Left hindlimb (tissue), 1 donor: ENCODE data around the gene GLB1L3.

ENCODE experiments used
- DNase-seq: peaks from one replicate; pipeline ENCODE4 v3.0.0-alpha.2; 2018

Gene GLB1L3

GRCh38 chr11:134275534-134276395, at the start of gene GLB1L3:
TSS of gene GLB1L3 (plus strand) at chr11:134276379. CDS start at chr11:134276741, 362 bp downstream.
- no peak for DNase-seq

GRCh38 chr11:134226806-134227325, 49.3 kb upstream of the GLB1L3 start:
- DNase-seq, result no peak

- no peak for DNase-seq
Measured at GRCh38 chr11:134228625-134229024, 47.6 kb upstream of the GLB1L3 start.

GRCh38 chr11:134229126-134229790, 46.9 kb upstream of the GLB1L3 start:
- DNase-seq, result no peak

GRCh38 chr11:134230339-134230738, 45.8 kb upstream of the GLB1L3 start:
- no peak for DNase-seq

- no peak for DNase-seq
Measured at GRCh38 chr11:134231958-134232659, 44.1 kb upstream of the GLB1L3 start.

GRCh38 chr11:134233729-134234179, 42.4 kb upstream of the GLB1L3 start:
- no peak for DNase-seq

- DNase-seq, result no peak
Measured at GRCh38 chr11:134235399-134235798, 40.8 kb upstream of the GLB1L3 start.

- no peak for DNase-seq
Measured at GRCh38 chr11:134236834-134237556, 39.2 kb upstream of the GLB1L3 start.

GRCh38 chr11:134237557-134237922, 38.6 kb upstream of the GLB1L3 start:
- DNase-seq, result no peak

GRCh38 chr11:134238956-134239355, 37.2 kb upstream of the GLB1L3 start:
- DNase-seq, result no peak

GRCh38 chr11:134240592-134240991, 35.6 kb upstream of the GLB1L3 start:
- no peak for DNase-seq

- DNase-seq, result no peak
Measured at GRCh38 chr11:134242376-134242775, 33.8 kb upstream of the GLB1L3 start.

GRCh38 chr11:134243913-134244312, 32.3 kb upstream of the GLB1L3 start:
- no peak for DNase-seq

GRCh38 chr11:134244593-134244992, 31.6 kb upstream of the GLB1L3 start:
- no peak for DNase-seq

- DNase-seq, result no peak
Measured at GRCh38 chr11:134245434-134245833, 30.7 kb upstream of the GLB1L3 start.

- DNase-seq, result no peak
Measured at GRCh38 chr11:134246100-134246499, 30.1 kb upstream of the GLB1L3 start.

GRCh38 chr11:134246678-134247077, 29.5 kb upstream of the GLB1L3 start:
- no peak for DNase-seq

- DNase-seq, result no peak
Measured at GRCh38 chr11:134248910-134249480, 27.2 kb upstream of the GLB1L3 start.

- DNase-seq, result no peak
Measured at GRCh38 chr11:134250246-134250645, 25.9 kb upstream of the GLB1L3 start.

- no peak for DNase-seq
Measured at GRCh38 chr11:134250675-134251074, 25.5 kb upstream of the GLB1L3 start.
